Testis (tissue), 2 donors: ENCODE measurements around the gene ERVMER34-1.

ENCODE experiments used
- POLR2A ChIP-seq: fragments of 450-650 bp; IDR thresholded peaks from one replicate; pipeline ENCODE4 v1.6.1; 2017; ENCODE audit warnings: antibody characterized with exemption, mild to moderate bottlenecking, moderate library complexity
- TF ChIP-seq, protein P1 (sequence below), 3 experiments: fragments of 450-650 bp in 2 of 3; fragments of 200-600 bp in 1 of 3; sonication (generic) in 1 of 3; IDR thresholded peaks; one replicate each; pipeline ENCODE4 v1.5.1; 2016 to 2019; ENCODE audit warnings: antibody characterized with exemption in 3 of 3, mild to moderate bottlenecking in 2 of 3, moderate library complexity in 1 of 3

DNA sequence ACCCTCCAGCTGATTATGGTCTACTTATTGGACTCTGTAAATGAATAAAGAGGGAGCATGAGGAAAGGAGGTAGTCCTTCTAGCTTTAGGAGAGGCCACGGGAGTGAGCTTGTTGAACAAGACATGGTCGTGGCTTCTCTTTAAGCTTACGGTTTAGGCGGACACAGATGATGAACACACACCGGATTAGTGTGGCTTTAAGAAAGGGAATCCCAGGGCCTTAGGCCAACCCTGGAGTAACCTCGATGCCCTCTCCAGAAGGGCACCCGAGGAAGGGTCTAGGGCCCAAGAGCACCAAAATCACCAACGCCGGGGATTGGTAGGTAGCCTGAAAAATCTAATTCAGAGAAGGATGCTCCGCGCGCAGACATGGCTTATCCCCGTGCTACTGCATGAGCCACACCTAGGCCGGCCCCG, 39.4 kb downstream of the ERVMER34-1 start:
- TF ChIP-seq, protein P1, sequence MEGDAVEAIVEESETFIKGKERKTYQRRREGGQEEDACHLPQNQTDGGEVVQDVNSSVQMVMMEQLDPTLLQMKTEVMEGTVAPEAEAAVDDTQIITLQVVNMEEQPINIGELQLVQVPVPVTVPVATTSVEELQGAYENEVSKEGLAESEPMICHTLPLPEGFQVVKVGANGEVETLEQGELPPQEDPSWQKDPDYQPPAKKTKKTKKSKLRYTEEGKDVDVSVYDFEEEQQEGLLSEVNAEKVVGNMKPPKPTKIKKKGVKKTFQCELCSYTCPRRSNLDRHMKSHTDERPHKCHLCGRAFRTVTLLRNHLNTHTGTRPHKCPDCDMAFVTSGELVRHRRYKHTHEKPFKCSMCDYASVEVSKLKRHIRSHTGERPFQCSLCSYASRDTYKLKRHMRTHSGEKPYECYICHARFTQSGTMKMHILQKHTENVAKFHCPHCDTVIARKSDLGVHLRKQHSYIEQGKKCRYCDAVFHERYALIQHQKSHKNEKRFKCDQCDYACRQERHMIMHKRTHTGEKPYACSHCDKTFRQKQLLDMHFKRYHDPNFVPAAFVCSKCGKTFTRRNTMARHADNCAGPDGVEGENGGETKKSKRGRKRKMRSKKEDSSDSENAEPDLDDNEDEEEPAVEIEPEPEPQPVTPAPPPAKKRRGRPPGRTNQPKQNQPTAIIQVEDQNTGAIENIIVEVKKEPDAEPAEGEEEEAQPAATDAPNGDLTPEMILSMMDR (IDR thresholded peaks at IDR 0.05) = no peak
- TF ChIP-seq POLR2A = no peak
